HEK293 (cell line): ENCODE data around the gene APOE.
A peak's percentile ranks its signal among the peaks of the same experiment; 100 is the strongest.

Experiments used
- CTCF ChIA-PET: fragments of 350-600 bp; formaldehyde crosslinking; extraction: SDS; loops from one replicate; lab custom pipeline; 2021; ENCODE audit warnings: antibody characterized with exemption; lab: Yijun Ruan, JAX
- POLR2A ChIA-PET: fragments of 300-600 bp; formaldehyde crosslinking; extraction: SDS; loops from one replicate; lab custom pipeline; 2020; ENCODE audit warnings: antibody characterized with exemption, inconsistent platforms; lab: Yijun Ruan, JAX
- H3K27ac ChIP-seq: fragments of 200-500 bp; sonication (Bioruptor generic); 2 replicates; pipeline ENCODE4 v1.5.1; 2014; ENCODE audit warnings: low read depth, low read length, control low read depth, inconsistent platforms; ENCODE audit errors: extremely low read depth
- H3K36me3 ChIP-seq, 2 experiments: fragments of 200-500 bp in 1 of 2; sonication (Bioruptor generic) in 1 of 2; 1 replicate in 1 of 2; 2 replicates in 1 of 2; pipeline ENCODE4 v1.5.1; 2014 to 2017; ENCODE audit warnings: inconsistent platforms in 2 of 2, low read length in 2 of 2; ENCODE audit not compliant: control insufficient read depth in 2 of 2, insufficient read depth in 1 of 2
- H3K4me1 ChIP-seq: fragments of 200-500 bp; sonication (Bioruptor generic); 2 replicates; pipeline ENCODE4 v1.5.1; 2014; ENCODE audit warnings: mild to moderate bottlenecking, low read length, inconsistent platforms; ENCODE audit not compliant: control insufficient read depth, insufficient read depth
- H3K4me3 ChIP-seq: 2 replicates; pipeline ENCODE4 v1.5.1; 2011; ENCODE audit warnings: low read depth, mild to moderate bottlenecking, control low read depth, low read length, moderate library complexity
- H3K9me3 ChIP-seq: fragments of 200-500 bp; sonication (Bioruptor generic); 2 replicates; pipeline ENCODE4 v1.5.1; 2014; ENCODE audit warnings: low read depth, low read length, inconsistent platforms; ENCODE audit not compliant: control insufficient read depth, insufficient read depth
- BCL11B ChIP-seq: fragments of 450-650 bp; formaldehyde crosslinking; IDR thresholded peaks from 2 replicates; pipeline ENCODE4 v1.5.1; 2016; ENCODE audit warnings: low read depth, missing biosample characterization, missing genetic modification characterization
- INSM2 ChIP-seq: fragments of 450-650 bp; formaldehyde crosslinking; IDR thresholded peaks from 2 replicates; pipeline ENCODE4 v1.5.1; 2016; ENCODE audit warnings: missing biosample characterization, missing genetic modification characterization
- PRDM10 ChIP-seq: fragments of 450-650 bp; formaldehyde crosslinking; IDR thresholded peaks from 2 replicates; pipeline ENCODE4 v1.5.1; 2016; ENCODE audit warnings: missing biosample characterization, missing genetic modification characterization
- PRDM4 ChIP-seq: fragments of 450-650 bp; formaldehyde crosslinking; IDR thresholded peaks from 2 replicates; pipeline ENCODE4 v1.5.1; 2017; ENCODE audit warnings: missing biosample characterization, missing genetic modification characterization
- PRDM6 ChIP-seq: fragments of 450-650 bp; formaldehyde crosslinking; IDR thresholded peaks from 2 replicates; pipeline ENCODE4 v1.5.1; 2017; ENCODE audit warnings: missing biosample characterization, missing genetic modification characterization
- ZBTB11 ChIP-seq: fragments of 450-650 bp; formaldehyde crosslinking; conservative IDR thresholded peaks from 2 replicates; pipeline ENCODE4 v1.5.1; 2016; ENCODE audit warnings: low read depth, missing biosample characterization, missing genetic modification characterization
- ZNF148 ChIP-seq: fragments of 450-650 bp; formaldehyde crosslinking; IDR thresholded peaks from 2 replicates; pipeline ENCODE4 v1.5.0; 2017; ENCODE audit warnings: missing biosample characterization, missing genetic modification characterization, borderline replicate concordance
- ZNF501 ChIP-seq: fragments of 450-650 bp; formaldehyde crosslinking; IDR thresholded peaks from 2 replicates; pipeline ENCODE4 v1.5.1; 2016; ENCODE audit warnings: missing biosample characterization, missing genetic modification characterization
- ZNF518A ChIP-seq: fragments of 450-650 bp; formaldehyde crosslinking; conservative IDR thresholded peaks from 2 replicates; pipeline ENCODE4 v1.5.1; 2016; ENCODE audit warnings: low read depth, missing biosample characterization, missing genetic modification characterization
- ZNF629 ChIP-seq: fragments of 450-650 bp; formaldehyde crosslinking; IDR thresholded peaks from 2 replicates; pipeline ENCODE4 v1.5.1; 2017; ENCODE audit warnings: missing biosample characterization, missing genetic modification characterization
- ZNF776 ChIP-seq: fragments of 450-650 bp; formaldehyde crosslinking; IDR thresholded peaks from 2 replicates; pipeline ENCODE4 v1.5.0; 2017; ENCODE audit warnings: missing biosample characterization, missing genetic modification characterization, borderline replicate concordance

APOE gene

GRCh38 chr19:44954278-44954648, 48.7 kb downstream of the APOE start (continued):
- peak; percentile 75 for TF ChIP-seq PRDM10 (tag by site-specific recombination)
- TF ChIP-seq PRDM4, result no peak
- TF ChIP-seq, all 188 proteins: peak for 2

- H3K9me3 ChIP-seq, result no peaks in the 10 kb centered on the region
- H3K27ac ChIP-seq, result peak within 1 kb of the TSS; percentile 74
- peaks cover 13% of the 10 kb centered on the region for H3K4me1 ChIP-seq
- POLR2A ChIA-PET, result interaction anchor here (0.5 to 2.1 kb wide), 17 partner anchors 12 to 291 kb away, joined by 3 to 14 read pairs (median 4); partner anchors contain the start of genes BLOC1S3, EXOC3L2, GEMIN7 and TOMM40
- peak within 1 kb of the TSS; percentile 79 for H3K4me3 ChIP-seq
- H3K36me3 ChIP-seq, result peaks cover 13 to 19% of the 10 kb centered on the region in 2 experiments; a peak in 2 of 3 replicates
- CTCF ChIA-PET, result interaction anchor here (0.5 to 5.1 kb wide), 10 partner anchors 18 to 265 kb away, joined by 3 to 101 read pairs (median 4); partner anchors contain the start of genes APOE and NECTIN2
- TF ChIP-seq ZNF776 (no peak), ZBTB11 (tag by site-specific recombination) (peak; percentile 90), ZNF518A (tag by site-specific recombination) (peak; percentile 63), INSM2 (tag by site-specific recombination) (0 out of 2 replicates have a peak, but pooled peaks have one; percentile 9), PRDM6 (tag by site-specific recombination) (no peak), ZNF148 (tag by site-specific recombination) (no peak), ZNF629 (tag by site-specific recombination) (peak; percentile 92), BCL11B (no peak), ZNF501 (tag by site-specific recombination) (peak; percentile 87)
These were observed 49.3 kb downstream of the APOE start, which contains the start of gene CLPTM1 for GRCh38 chr19:44954649-44955504. Gene CLPTM1 (plus strand): TSS chr19:44955380. CDS start chr19:44955396, 16 bp downstream.
